Loucy (cell line): ENCODE data around the gene RNF224.

Source experiments
- EZH2phosphoT487 ChIP-seq: fragments of 200-600 bp; IDR thresholded peaks from 2 replicates; pipeline ENCODE4 v1.6.1; 2018; ENCODE audit warnings: antibody characterized with exemption, mild to moderate bottlenecking, moderate library complexity, borderline replicate concordance
- TF ChIP-seq, protein P1 (sequence below): fragments of 200-600 bp; sonication (generic); conservative IDR thresholded peaks from 2 replicates; pipeline ENCODE4 v1.5.1; 2014; ENCODE audit warnings: mild to moderate bottlenecking, antibody characterized with exemption, low read length

DNA sequence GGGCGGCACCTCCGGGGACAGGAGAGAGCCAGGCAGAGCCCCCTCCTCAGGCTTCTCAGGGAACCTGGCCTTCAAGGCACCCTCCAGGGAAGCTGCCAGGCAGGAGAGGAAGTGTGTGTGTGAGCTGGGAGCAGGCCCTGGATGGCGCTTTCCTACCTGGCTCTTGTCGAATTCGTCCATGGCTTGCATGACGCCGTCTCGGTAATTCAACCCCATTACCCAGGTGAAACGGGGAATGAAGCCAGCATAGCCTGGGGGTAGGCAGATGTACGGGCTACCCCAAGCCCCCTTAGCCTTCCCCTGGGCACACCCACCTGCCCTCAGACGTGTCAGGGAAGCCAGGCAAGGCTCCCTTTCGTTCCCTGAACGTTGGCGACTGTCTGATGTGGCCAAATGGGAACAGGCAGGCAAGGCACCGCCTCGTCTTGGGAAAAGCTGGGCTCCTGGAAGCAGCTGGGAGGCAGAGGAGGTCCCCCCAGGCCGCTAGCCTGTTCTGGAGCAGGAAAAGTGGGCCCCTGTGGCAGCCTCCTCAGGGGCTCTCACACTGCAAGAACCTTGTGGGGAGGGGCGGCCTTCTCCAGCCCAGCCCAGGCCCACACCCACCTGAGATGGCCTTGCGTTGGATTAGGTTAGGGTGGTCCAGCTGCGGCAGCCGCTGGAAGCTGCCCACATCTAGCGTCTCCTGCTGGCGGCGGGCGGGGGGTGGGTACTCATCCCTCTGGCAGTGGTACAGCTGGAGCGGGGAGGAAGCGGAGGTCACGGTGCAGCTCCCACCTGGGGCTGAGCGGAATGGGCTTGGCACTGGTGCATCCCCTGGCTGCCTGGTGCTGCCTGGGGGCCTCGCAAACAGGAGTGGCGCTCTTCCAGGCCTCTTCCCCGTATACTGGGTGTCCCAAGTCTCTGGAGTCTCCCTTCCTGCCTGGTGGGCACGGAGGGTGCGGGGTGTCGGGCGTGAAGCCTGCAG is 17.5 kb downstream of the RNF224 start:
- TF ChIP-seq, protein P1, sequence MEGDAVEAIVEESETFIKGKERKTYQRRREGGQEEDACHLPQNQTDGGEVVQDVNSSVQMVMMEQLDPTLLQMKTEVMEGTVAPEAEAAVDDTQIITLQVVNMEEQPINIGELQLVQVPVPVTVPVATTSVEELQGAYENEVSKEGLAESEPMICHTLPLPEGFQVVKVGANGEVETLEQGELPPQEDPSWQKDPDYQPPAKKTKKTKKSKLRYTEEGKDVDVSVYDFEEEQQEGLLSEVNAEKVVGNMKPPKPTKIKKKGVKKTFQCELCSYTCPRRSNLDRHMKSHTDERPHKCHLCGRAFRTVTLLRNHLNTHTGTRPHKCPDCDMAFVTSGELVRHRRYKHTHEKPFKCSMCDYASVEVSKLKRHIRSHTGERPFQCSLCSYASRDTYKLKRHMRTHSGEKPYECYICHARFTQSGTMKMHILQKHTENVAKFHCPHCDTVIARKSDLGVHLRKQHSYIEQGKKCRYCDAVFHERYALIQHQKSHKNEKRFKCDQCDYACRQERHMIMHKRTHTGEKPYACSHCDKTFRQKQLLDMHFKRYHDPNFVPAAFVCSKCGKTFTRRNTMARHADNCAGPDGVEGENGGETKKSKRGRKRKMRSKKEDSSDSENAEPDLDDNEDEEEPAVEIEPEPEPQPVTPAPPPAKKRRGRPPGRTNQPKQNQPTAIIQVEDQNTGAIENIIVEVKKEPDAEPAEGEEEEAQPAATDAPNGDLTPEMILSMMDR, result no peak
- no peak for TF ChIP-seq EZH2phosphoT487
